GM19193 (cell line): Measurements from ENCODE around the gene FPR1.

ENCODE experiments used
- POLR2A ChIP-seq: IDR thresholded peaks from 4 replicates; pipeline ENCODE4 v1.6.1; 2011; ENCODE audit not compliant: insufficient read depth, insufficient read length; ENCODE audit errors: extremely low read depth

Gene FPR1

GRCh38 chr19:51754109-51754508 lies 2.4 kb upstream of the FPR1 start:
- no peak for TF ChIP-seq POLR2A

DNA sequence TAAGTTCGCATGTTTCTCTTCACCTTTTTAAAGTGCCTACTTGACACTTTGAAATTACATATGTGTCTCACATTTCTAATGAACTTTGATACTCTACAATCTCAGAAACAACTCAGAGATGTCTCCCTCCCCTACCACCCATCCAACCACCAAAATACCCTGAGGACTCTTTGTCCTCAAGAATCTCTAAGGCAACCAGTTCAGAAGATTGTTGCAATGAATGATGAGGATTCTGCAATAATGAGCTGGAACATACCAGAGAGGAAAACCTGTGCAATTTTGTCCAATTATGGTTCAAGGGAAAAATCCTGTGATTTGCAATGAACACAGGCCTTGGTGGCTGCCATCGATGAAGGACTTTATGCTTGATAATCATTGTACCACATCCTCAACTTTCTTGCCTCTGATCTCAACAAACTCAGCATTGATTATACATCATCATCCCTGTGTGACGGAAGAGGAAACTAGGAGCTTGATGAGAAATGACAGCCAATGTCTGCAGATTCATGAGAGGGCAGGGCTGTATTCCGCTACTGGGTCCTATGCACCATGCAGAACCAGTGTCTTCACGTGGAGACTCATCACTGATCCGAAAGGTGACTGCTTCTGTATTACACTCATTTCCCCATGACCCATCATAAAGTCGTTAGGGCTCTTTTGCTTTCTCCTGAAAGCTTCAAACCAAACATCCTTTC lies 1.1 kb downstream of the FPR1 start:
- TF ChIP-seq POLR2A = no peak

DNA sequence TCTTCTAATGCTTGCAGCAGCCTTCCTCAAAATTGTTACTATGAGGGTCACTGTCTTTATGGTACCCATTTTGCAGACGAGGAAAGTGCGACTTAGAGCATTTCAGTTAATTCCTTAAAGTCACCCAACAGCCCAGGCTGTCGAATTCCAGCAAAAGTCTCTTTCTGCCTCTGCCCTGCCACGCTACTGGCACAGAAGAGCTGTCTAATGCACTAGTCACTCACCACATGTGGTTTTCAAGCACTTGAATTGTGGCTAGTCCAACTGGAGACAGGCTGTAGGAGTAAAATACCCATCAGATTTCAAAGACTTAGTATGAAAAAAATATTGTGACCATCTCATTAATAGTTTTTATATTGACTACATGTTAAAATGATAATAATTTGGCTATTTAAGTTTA lies 1.7 kb downstream of the FPR1 start:
- no peak for TF ChIP-seq POLR2A

DNA sequence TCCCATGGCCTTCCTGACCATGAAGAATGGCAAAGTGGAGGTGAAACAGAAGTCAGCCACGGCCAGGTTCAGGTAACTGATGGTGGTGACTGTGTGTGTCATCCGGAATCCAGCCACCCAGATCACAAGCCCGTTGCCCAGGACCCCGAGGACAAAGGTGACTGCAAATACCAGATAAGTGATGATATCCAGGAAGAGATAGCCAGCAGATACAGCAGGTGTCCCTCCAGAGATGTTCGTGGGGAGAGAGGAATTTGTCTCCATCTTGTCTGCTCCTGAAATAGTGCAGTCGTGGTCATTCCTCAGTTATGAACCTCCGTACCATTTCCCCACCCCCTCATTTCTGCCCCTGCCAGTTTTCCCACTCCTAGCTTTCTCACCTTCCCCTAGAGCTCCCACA lies 4.9 kb downstream of the FPR1 start:
- no peak for TF ChIP-seq POLR2A

DNA sequence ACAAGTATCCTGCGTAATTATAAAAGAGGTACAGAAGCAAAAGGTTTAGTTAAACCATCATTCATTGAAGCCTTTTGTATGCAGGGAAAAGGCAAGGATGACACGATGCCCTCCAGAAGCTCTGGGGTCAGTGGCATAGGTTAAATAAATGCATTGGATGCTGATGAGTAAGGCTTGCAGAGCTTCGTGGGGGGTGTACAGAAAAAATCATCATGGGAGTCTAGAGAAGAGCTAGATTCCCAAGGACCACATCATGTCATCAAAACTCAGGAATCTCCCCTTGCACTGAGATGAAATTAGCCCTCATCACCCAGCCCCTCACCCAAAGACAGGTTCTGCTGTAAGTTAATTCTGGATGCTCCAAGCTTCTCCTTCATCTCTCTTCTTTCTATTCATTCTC lies 8.3 kb downstream of the FPR1 start:
- no peak for TF ChIP-seq POLR2A

GRCh38 chr19:51742789-51743188 lies 8.9 kb downstream of the FPR1 start:
- TF ChIP-seq POLR2A = no peak

DNA sequence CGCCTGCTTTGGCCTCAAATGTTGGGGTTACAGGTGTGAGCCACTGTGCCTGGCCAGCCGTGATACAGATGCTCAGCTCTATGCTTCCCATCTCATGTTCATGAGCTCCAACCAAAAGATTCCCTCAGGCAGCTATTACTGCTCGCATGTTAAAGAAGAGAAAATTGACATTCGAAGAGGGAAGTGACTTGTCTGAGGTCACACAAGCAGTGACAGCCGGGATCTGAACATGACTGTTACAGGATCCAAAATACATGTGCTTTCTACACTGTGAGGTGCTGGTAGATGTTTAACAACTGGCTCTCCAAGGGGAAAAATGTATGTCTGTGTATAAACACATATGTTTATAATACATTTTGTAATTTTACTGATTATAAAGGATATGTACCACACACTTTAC lies 11.3 kb downstream of the FPR1 start:
- no peak for TF ChIP-seq POLR2A

DNA sequence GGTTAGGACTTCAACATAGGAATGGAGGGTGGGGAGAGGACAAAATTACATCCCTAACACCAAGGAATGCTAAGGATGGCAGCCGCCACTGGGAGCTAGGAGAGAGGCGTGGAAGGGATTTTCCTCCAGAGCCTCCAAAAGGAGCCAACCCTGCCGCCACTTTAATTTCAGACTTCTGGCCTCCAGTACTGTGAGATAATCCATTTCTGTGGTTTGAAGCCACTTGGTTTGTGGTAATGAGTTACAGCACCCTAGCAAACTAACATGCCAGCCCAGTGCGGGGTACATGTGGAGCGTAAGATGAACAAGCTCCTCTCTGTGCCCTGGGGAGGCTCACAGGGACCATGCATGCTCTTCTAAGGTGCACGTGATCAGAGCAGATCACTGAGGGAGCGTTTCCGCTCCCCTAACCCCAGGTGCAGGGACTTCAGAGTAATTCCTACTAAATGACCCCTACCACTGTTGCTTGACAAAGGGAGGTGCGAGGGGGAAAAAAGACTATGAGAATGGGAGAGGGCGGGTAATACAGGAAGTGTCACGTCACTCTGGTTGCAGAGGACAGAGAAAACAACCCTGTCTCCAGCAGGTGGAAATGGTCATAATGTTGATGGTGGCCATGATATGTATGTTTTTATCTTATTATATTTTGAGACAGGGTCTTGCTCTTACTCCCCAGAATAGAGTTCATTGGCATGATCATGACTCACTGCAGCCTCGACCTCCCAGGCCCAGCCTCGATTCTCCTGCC lies 12.0 kb downstream of the FPR1 start:
- no peak for TF ChIP-seq POLR2A

DNA sequence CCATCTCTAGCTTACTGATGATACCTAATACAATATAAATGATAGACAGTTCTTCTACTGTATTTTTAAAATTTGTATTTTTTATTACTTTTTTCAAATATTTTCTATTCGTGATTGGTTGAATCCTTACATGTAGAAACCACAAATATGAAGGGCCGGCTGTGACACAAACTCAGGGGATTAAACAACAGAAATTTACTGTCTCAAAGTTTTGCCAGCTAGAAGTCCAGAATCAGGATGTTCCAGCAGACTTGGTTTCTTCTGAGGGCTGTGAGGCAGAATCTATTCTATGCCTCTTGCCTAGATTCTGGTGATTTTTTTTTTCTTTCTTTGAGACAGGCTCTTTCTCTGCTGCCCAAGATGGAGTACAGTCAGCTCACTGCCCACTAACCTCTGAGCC lies 13.8 kb downstream of the FPR1 start:
- TF ChIP-seq POLR2A = no peak

DNA sequence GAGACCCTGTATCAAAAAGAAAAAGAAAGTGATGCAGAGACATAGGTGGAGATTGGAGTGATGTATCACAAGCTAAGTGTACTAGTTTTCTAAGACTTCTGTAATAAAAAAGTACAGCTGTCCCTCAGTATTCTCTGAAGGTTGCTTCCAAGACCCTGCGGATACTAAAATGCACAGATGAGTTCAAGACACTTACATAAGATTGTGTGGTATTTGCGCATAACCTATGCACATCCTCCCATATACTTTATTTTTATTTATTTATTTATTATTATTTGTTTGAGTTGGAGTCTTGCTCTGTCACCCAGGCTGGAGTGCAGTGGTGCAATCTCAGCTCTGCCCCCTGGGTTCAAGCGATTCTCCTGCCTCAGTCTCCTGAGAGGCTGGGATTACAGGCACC lies 14.3 kb downstream of the FPR1 start:
- TF ChIP-seq POLR2A = no peak

DNA sequence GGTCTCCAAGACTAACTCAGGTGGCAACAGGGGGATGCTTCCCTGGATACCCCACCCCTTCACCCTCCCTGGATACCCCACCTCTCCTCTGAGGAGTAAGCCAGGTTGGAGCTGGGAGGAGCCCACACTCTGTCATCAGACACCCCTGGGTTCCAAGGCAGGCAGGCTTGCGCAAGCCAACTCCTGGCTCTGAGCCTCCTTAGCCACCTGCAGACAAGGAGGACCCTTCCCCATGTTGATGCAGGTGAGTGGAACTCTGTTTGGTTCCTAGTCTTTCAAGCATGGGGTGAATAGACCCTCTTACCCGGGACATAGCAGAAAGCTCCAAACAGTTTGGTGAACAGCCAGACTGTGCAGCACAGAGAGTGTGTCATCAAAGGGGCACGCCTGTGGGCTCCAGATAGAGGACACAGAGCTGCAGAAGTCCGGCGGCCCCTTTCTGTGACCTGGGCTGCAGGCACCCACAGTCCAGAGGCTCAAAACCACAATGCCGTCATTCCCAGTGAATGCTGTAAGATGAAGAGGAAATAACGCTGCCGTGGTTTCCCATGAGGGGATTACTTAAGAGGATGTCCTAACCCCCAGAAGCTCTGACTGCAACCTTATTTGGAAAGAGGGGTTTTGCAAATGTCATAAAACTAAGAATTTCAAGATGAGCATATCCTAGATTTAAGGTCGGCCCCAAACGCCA lies 15.8 kb downstream of the FPR1 start:
- TF ChIP-seq POLR2A = no peak

DNA sequence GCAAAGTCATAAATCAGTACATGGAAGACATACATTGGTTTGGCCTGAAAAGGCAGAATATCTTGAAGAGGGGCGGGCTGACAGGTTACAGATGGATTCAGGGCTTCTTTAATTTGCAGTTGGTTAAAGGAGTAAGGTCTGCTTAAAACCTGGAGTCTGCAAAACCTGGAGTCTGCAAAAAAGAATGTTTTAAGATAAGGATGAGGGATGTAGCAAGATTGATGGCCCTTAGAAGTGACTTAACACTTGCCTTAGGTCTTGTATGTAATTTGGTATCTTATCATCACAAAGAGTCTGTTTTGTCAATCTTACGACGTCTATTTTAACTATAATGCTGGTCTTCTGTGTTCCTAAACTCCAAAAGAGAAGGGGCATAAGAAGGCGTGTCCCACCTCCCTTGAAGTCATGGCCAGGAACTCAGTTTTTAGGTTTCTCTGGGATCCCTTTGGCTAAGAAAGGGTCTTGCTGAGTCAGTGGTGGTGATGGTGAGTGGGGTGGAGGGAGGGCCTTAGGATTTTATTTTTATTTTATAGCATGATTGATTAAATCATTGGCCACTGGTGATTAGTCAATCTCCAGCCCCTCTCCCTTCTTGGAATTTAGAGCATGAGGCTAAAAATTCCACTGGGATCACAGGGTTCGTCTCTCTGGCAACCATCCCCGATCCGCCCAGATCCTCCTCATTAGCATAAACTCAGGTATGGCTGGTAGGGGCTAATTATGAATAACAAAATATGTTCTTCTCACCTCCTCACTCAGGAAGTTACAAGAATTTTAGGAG lies 17.7 kb downstream of the FPR1 start:
- TF ChIP-seq POLR2A = no peak

- TF ChIP-seq POLR2A = no peak
These were observed 21.9 kb downstream of the FPR1 start for GRCh38 chr19:51729781-51730180.

GRCh38 chr19:51727349-51727880 lies 24.3 kb downstream of the FPR1 start:
- no peak for TF ChIP-seq POLR2A

- no peak for TF ChIP-seq POLR2A
These were observed 25.6 kb downstream of the FPR1 start for GRCh38 chr19:51726049-51726448.
